Adrenal gland (tissue), 12 donors: ENCODE data around the gene DOCK1. TPM values are rescaled to one million over a fixed set of nuclear protein-coding genes. Genes with fewer than 3 reads are reported as not detected.

Source experiments
- DNase-seq, 7 donors: peaks; one replicate each; pipeline ENCODE4 v3.0.0-alpha.2; 2019 to 2020
- H3K27ac ChIP-seq, 5 donors: fragments of 200-600 bp; sonication (generic) in 4 of 5; 1 replicate in 3 of 5; 2 replicates in 2 of 5; pipeline versions ENCODE4 v1.5.1 to v1.8.0; 2016 to 2020; ENCODE audit warnings: mild to moderate bottlenecking in 1 of 5
- H3K27me3 ChIP-seq: fragments of 200-600 bp; 2 replicates; pipeline ENCODE4 v1.8.0; 2021
- H3K36me3 ChIP-seq, 2 donors: fragments of 200-600 bp; replicated peaks in 1 of 2; 1 replicate in 1 of 2; 2 replicates in 1 of 2; pipeline versions ENCODE4 v1.5.1 to v1.8.0; 2018 to 2022
- H3K4me1 ChIP-seq, 2 donors: fragments of 200-600 bp; replicated peaks in 1 of 2; 1 replicate in 1 of 2; 2 replicates in 1 of 2; pipeline versions ENCODE4 v1.5.1 to v1.8.0; 2018 to 2021
- H3K4me3 ChIP-seq, 4 donors: fragments of 200-600 bp; sonication (generic) in 3 of 4; one replicate each; pipeline ENCODE4 v1.5.1; 2016 to 2018
- H3K9me3 ChIP-seq, 3 donors: fragments of 200-600 bp; sonication (generic) in 1 of 3; replicated peaks in 1 of 3; 1 replicate in 2 of 3; 2 replicates in 1 of 3; pipeline versions ENCODE4 v1.5.1 to v1.8.0; 2016 to 2021
- CTCF ChIP-seq, 6 experiments: fragments of 450-650 bp in 4 of 6; fragments of 200-600 bp in 2 of 6; sonication (generic) in 1 of 6; IDR thresholded peaks; 1 replicate in 5 of 6; 2 replicates in 1 of 6; pipeline versions ENCODE4 v1.5.1 to v1.8.0; 2016 to 2021; ENCODE audit warnings: antibody characterized with exemption in 6 of 6, mild to moderate bottlenecking in 2 of 6, moderate library complexity in 1 of 6
- POLR2A ChIP-seq, 2 donors: fragments of 450-650 bp; IDR thresholded peaks; one replicate each; pipeline ENCODE4 v1.6.1; 2017; ENCODE audit warnings: antibody characterized with exemption in 2 of 2, mild to moderate bottlenecking in 2 of 2, moderate library complexity in 1 of 2
- WGBS, 4 donors: extraction: QIAGEN DNeasy Blood & Tissue Kit in 2 of 4; methylation state at CpG; one replicate each; pipeline versions ENCODE4 v1.1.5 to v1.1.7; 2013 to 2017; 5-methylcytosine and 5-hydroxymethylcytosine counted together
- intact Hi-C, 2 donors: fragments of 100-400 bp; cut with DNase I; formaldehyde crosslinking; loops; one replicate each; pipeline versions ENCODE4 v1.14.1 to v1.15.0; 2022 to 2023
- polyA plus RNA-seq, 3 donors: library from polyadenylated mRNA; stranded (reverse); fragments of 200-250 nt in 2 of 3; fragments of 350-450 nt in 1 of 3; fragmentation: Illumina TruSeq in 1 of 3; extraction: RNeasy Lipid Tissue Mini Kit (QIAGEN cat#74804) in 1 of 3; gene quantifications; one replicate each; pipeline ENCODE4 v1.2.3, GENCODE V29; 2013 to 2014
- total RNA-seq, 9 donors: library from RNA; depleted of rRNA in 4 of 9; stranded (reverse); fragments of >200 nt in 4 of 9; fragments of 120-200 nt in 1 of 9; fragmentation: NEBNext Ultra II Directional in 1 of 9; extraction: Animal tissue kit (Norgen Biotek cat#: 25700) in 1 of 9; gene quantifications; one replicate each; pipeline versions ENCODE4 v1.1.0 to v1.2.4, GENCODE V29; 2013 to 2023
- donor health status: healthy with polysubstance abuse.
- donor health status: Bipolar disorder and iron deficiency.
- donor health status: DM: yes; HTN: yes; CAD: no.
- donor health status: DM: no; HTN: no; CAD: no.
- donor health status: DM: no; HTN: no; CAD: no.
- donor health status: DM: yes; HTN: yes; CAD: no.

DOCK1 gene
- total and polyA plus RNA-seq, 12 donors, result 8.1 to 30.4 (median 21.6) TPM

GRCh38 chr10:127157089-127157488, 251.9 kb downstream of the DOCK1 start:
- Histone ChIP-seq H3K9me3 (no peaks in the 10 kb centered on the region), H3K27ac (no peak overlapping the region), H3K27me3 (no peaks in the 10 kb centered on the region), H3K4me1 (no peaks in the 10 kb centered on the region), H3K4me3 (no peak overlapping the region), H3K36me3 (no peaks in the 10 kb centered on the region)
- TF ChIP-seq POLR2A (IDR thresholded peaks at IDR 0.05) (no peak), CTCF (IDR thresholded peaks at IDR 0.05) (no peak)
- no peak for DNase-seq
- WGBS, 4 donors, result 94 to 96% (median 95%) methylated on average over 4 of the region's 4 CpGs
- intact Hi-C loops, result no loop called here

- Histone ChIP-seq H3K27ac (no peak overlapping the region), H3K36me3 (no peaks in the 10 kb centered on the region), H3K4me1 (no peaks in the 10 kb centered on the region), H3K9me3 (no peaks in the 10 kb centered on the region), H3K4me3 (no peak overlapping the region), H3K27me3 (no peaks in the 10 kb centered on the region)
- no peak for DNase-seq
- 39 to 64% (median 43%) methylated on average over 2 of the region's 2 CpGs for WGBS, 4 donors
- intact Hi-C loops, result no loop called here
- TF ChIP-seq POLR2A (IDR thresholded peaks at IDR 0.05) (no peak), CTCF (IDR thresholded peaks at IDR 0.05) (no peak)
Measured at GRCh38 chr10:127157506-127158200, 252.4 kb downstream of the DOCK1 start.

- H3K27ac ChIP-seq, result no peak overlapping the region
- no peak for TF ChIP-seq POLR2A (IDR thresholded peaks at IDR 0.05)
- TF ChIP-seq CTCF (IDR thresholded peaks at IDR 0.05), result no peak
- no peaks in the 10 kb centered on the region for H3K9me3 ChIP-seq
- H3K36me3 ChIP-seq, result no peaks in the 10 kb centered on the region
- DNase-seq, result no peak
- 91 to 100% (median 98%) methylated on average over 2 of the region's 2 CpGs for WGBS, 4 donors
- intact Hi-C loops, result no loop called here
- no peaks in the 10 kb centered on the region for H3K27me3 ChIP-seq
- no peak overlapping the region for H3K4me3 ChIP-seq
- no peaks in the 10 kb centered on the region for H3K4me1 ChIP-seq
Measured at GRCh38 chr10:127158662-127159061, 253.4 kb downstream of the DOCK1 start.

GRCh38 chr10:127159648-127160245, 254.5 kb downstream of the DOCK1 start:
- H3K27me3 ChIP-seq, result no peaks in the 10 kb centered on the region
- no peak overlapping the region for H3K27ac ChIP-seq
- 81 to 85% (median 82%) methylated on average over 11 to 13 of the region's 13 CpGs for WGBS, 4 donors
- no peaks in the 10 kb centered on the region for H3K36me3 ChIP-seq
- intact Hi-C loops, result no loop called here
- no peaks in the 10 kb centered on the region for H3K4me1 ChIP-seq
- H3K4me3 ChIP-seq, result no peak overlapping the region
- DNase-seq, result no peak
- H3K9me3 ChIP-seq, result no peaks in the 10 kb centered on the region
- TF ChIP-seq CTCF (IDR thresholded peaks at IDR 0.05), result no peak
